KOPT-K1 (cell line): ENCODE data around the gene EHD3.
A peak's percentile ranks its signal among the peaks of the same experiment; 100 is the strongest.

Experiments
- H3K27ac ChIP-seq: fragments of 200-600 bp; sonication (generic); 2 replicates; pipeline ENCODE4 v1.5.1; 2016; ENCODE audit warnings: antibody characterized with exemption, mild to moderate bottlenecking, low read depth, low read length; ENCODE audit not compliant: poor library complexity, severe bottlenecking
- H3K36me3 ChIP-seq: fragments of 200-600 bp; sonication (generic); 2 replicates; pipeline ENCODE4 v1.5.1; 2017; ENCODE audit warnings: antibody characterized with exemption, mild to moderate bottlenecking, low read length, moderate library complexity; ENCODE audit not compliant: insufficient read depth
- H3K9me3 ChIP-seq: fragments of 200-600 bp; sonication (generic); 2 replicates; pipeline ENCODE4 v1.5.1; 2017; ENCODE audit warnings: antibody characterized with exemption, low read length, mild to moderate bottlenecking; ENCODE audit not compliant: insufficient read depth, poor library complexity, severe bottlenecking

The EHD3 gene

GRCh38 chr2:31233741-31234682 is at the start of gene EHD3:
TSS of gene EHD3 (plus strand) at chr2:31234152. CDS start at chr2:31234622, 470 bp downstream.
- Histone ChIP-seq H3K27ac (peak within 1 kb of the TSS; percentile 11), H3K9me3 (no peaks in the 10 kb centered on the region), H3K36me3 (no peaks in the 10 kb centered on the region)

- H3K9me3 ChIP-seq: no peaks in the 10 kb centered on the region
- no peaks in the 10 kb centered on the region for H3K36me3 ChIP-seq
- H3K27ac ChIP-seq: no peak overlapping the region
Observed at GRCh38 chr2:31187166-31187565, 46.8 kb upstream of the EHD3 start.

GRCh38 chr2:31188131-31188530 is 45.8 kb upstream of the EHD3 start:
- Histone ChIP-seq H3K9me3 (no peaks in the 10 kb centered on the region), H3K27ac (no peak overlapping the region), H3K36me3 (no peaks in the 10 kb centered on the region)

GRCh38 chr2:31189141-31189540 is 44.8 kb upstream of the EHD3 start:
- H3K36me3 ChIP-seq: no peaks in the 10 kb centered on the region
- H3K9me3 ChIP-seq: no peaks in the 10 kb centered on the region

GRCh38 chr2:31190188-31190587 is 43.8 kb upstream of the EHD3 start:
- Histone ChIP-seq H3K9me3 (no peaks in the 10 kb centered on the region), H3K36me3 (no peaks in the 10 kb centered on the region), H3K27ac (no peak overlapping the region)

More at GRCh38 chr2:31189141-31189540, 44.8 kb upstream of the EHD3 start:
- no peak overlapping the region for H3K27ac ChIP-seq

- no peaks in the 10 kb centered on the region for H3K9me3 ChIP-seq
- H3K27ac ChIP-seq: no peak overlapping the region
- no peaks in the 10 kb centered on the region for H3K36me3 ChIP-seq
Observed at GRCh38 chr2:31191931-31192330, 42.0 kb upstream of the EHD3 start.

- Histone ChIP-seq H3K9me3 (no peaks in the 10 kb centered on the region), H3K27ac (no peak overlapping the region), H3K36me3 (no peaks in the 10 kb centered on the region)
Observed at GRCh38 chr2:31192396-31192795, 41.6 kb upstream of the EHD3 start.

- Histone ChIP-seq H3K36me3 (no peaks in the 10 kb centered on the region), H3K27ac (no peak overlapping the region), H3K9me3 (no peaks in the 10 kb centered on the region)
Observed at GRCh38 chr2:31192851-31193392, 41.0 kb upstream of the EHD3 start.

GRCh38 chr2:31193806-31194205 is 40.1 kb upstream of the EHD3 start:
- Histone ChIP-seq H3K27ac (no peak overlapping the region), H3K9me3 (no peaks in the 10 kb centered on the region), H3K36me3 (no peaks in the 10 kb centered on the region)

- H3K36me3 ChIP-seq: no peaks in the 10 kb centered on the region
- H3K27ac ChIP-seq: no peak overlapping the region
- H3K9me3 ChIP-seq: no peaks in the 10 kb centered on the region
Observed at GRCh38 chr2:31196622-31197021, 37.3 kb upstream of the EHD3 start.

GRCh38 chr2:31197166-31197565 is 36.8 kb upstream of the EHD3 start:
- H3K9me3 ChIP-seq: no peaks in the 10 kb centered on the region
- no peak overlapping the region for H3K27ac ChIP-seq
- H3K36me3 ChIP-seq: no peaks in the 10 kb centered on the region

- no peaks in the 10 kb centered on the region for H3K9me3 ChIP-seq
- H3K27ac ChIP-seq: no peak overlapping the region
- H3K36me3 ChIP-seq: no peaks in the 10 kb centered on the region
Observed at GRCh38 chr2:31197669-31198068, 36.3 kb upstream of the EHD3 start.

GRCh38 chr2:31199206-31199605 is 34.7 kb upstream of the EHD3 start:
- no peak overlapping the region for H3K27ac ChIP-seq
- no peaks in the 10 kb centered on the region for H3K36me3 ChIP-seq
- no peaks in the 10 kb centered on the region for H3K9me3 ChIP-seq

GRCh38 chr2:31200972-31201371 is 33.0 kb upstream of the EHD3 start:
- Histone ChIP-seq H3K36me3 (no peaks in the 10 kb centered on the region), H3K9me3 (no peaks in the 10 kb centered on the region), H3K27ac (no peak overlapping the region)

GRCh38 chr2:31202041-31202440 is 31.9 kb upstream of the EHD3 start:
- H3K27ac ChIP-seq: no peak overlapping the region

GRCh38 chr2:31202833-31203232 is 31.1 kb upstream of the EHD3 start:
- no peaks in the 10 kb centered on the region for H3K36me3 ChIP-seq
- H3K27ac ChIP-seq: no peak overlapping the region
- H3K9me3 ChIP-seq: no peaks in the 10 kb centered on the region

More at GRCh38 chr2:31202041-31202440, 31.9 kb upstream of the EHD3 start:
- no peaks in the 10 kb centered on the region for H3K9me3 ChIP-seq
- no peaks in the 10 kb centered on the region for H3K36me3 ChIP-seq
